ENCODE data around the gene CRY2. TPM values are rescaled to one million over a fixed set of nuclear protein-coding genes. Genes with fewer than 3 reads are reported as not detected.

Gene CRY2
- polyA plus RNA-seq, 2 of the 4 experiments (the other 2 are of a cell fraction), result 3.2 to 4.1 TPM

- no peak for TF ChIP-seq HOXB13 (CRISPR knock-in tag; IDR thresholded peaks at IDR 0.05; ENCODE audit: low read depth)
- TF ChIP-seq SMC3 (IDR thresholded peaks at IDR 0.05), result peak; percentile 64; the same call in 2 of the 3 replicates
- no peak for TF ChIP-seq HES2 (IDR thresholded peaks at IDR 0.05)
- no peak for TF ChIP-seq CHD4 (IDR thresholded peaks at IDR 0.05; ENCODE audit: borderline replicate concordance)
- TF ChIP-seq JUN (IDR thresholded peaks at IDR 0.05), result no peak
- TF ChIP-seq HMGXB4 (CRISPR knock-in tag; IDR thresholded peaks at IDR 0.05; ENCODE audit: borderline replicate concordance), result no peak
- no peak for TF ChIP-seq RARB (CRISPR knock-in tag; IDR thresholded peaks at IDR 0.05)
- TF ChIP-seq E2F6 (IDR thresholded peaks at IDR 0.05; ENCODE audit: borderline replicate concordance, low read depth), result no peak
- TF ChIP-seq POLR2A (IDR thresholded peaks at IDR 0.05; ENCODE audit: low read length), result no peak
- TF ChIP-seq ZFP36 (IDR thresholded peaks at IDR 0.05; ENCODE audit: borderline replicate concordance, partially characterized antibody), result no peak
- no peak for TF ChIP-seq HDAC2 (IDR thresholded peaks at IDR 0.05)
- no peak for TF ChIP-seq KDM1A (IDR thresholded peaks at IDR 0.05; ENCODE audit: low read depth)
- no peak for TF ChIP-seq POLR2AphosphoS2 (conservative IDR thresholded peaks at IDR 0.05; ENCODE audit: low read length)
- no peak for TF ChIP-seq EHMT2 (IDR thresholded peaks at IDR 0.05; ENCODE audit: low read depth)
- no peak for TF ChIP-seq NFE2L2 (conservative IDR thresholded peaks at IDR 0.05; ENCODE audit: low read length)
- no peak for TF ChIP-seq ELK1 (IDR thresholded peaks at IDR 0.05; ENCODE audit: low read depth, low read length)
- TF ChIP-seq PBX3 (IDR thresholded peaks at IDR 0.05), result no peak
- no peak for TF ChIP-seq MAFK (IDR thresholded peaks at IDR 0.05; ENCODE audit: partially characterized antibody)
- no peak for TF ChIP-seq KDM5A (IDR thresholded peaks at IDR 0.05)
- no peak for TF ChIP-seq EHF (CRISPR knock-in tag; IDR thresholded peaks at IDR 0.05)
Measured at GRCh38 chr11:45843158-45843924, 3.9 kb upstream of the CRY2 start (continued).

- CTCF ChIA-PET, result interaction anchor here (0.6 to 3.9 kb wide), 9 partner anchors 17 to 577 kb away, joined by 3 to 32 read pairs (median 4); no protein-coding TSS in a partner anchor
- Histone ChIP-seq H3K4me1 (peaks cover 19% of the 10 kb centered on the region), H3K4me2 (no peak overlapping the region), H3K4me3 (no peak overlapping the region), H3K27ac (no peak overlapping the region), H3K9me3 (no peaks in the 10 kb centered on the region)
- FAIRE-seq (no peak), DNase-seq (ENCODE audit: low read depth in 1 of 2, low spot score in 1 of 2) (no peak), ATAC-seq (no peak)
- POLR2A ChIA-PET, result no interaction called here
- WGBS (ENCODE audit: missing lambda C conversion rate), result 19% methylated on average over 3 of the region's 3 CpGs
- TF ChIP-seq MAFK (IDR thresholded peaks at IDR 0.05; ENCODE audit: partially characterized antibody), result peak; percentile 14
- no peak for TF ChIP-seq HDAC2 (IDR thresholded peaks at IDR 0.05)
Measured at GRCh38 chr11:45844822-45845578, 2.3 kb upstream of the CRY2 start.

Data from A549 (cell line).